ENCODE data around the gene PDE5A. TPM values are rescaled to one million over a fixed set of nuclear protein-coding genes. Genes with fewer than 3 reads are reported as not detected.

Gene PDE5A
- total and polyA plus RNA-seq, 2 donors (not counting 1 experiment from before 2014, with no cell fraction given) = 0.49 to 1.4 TPM

DNA sequence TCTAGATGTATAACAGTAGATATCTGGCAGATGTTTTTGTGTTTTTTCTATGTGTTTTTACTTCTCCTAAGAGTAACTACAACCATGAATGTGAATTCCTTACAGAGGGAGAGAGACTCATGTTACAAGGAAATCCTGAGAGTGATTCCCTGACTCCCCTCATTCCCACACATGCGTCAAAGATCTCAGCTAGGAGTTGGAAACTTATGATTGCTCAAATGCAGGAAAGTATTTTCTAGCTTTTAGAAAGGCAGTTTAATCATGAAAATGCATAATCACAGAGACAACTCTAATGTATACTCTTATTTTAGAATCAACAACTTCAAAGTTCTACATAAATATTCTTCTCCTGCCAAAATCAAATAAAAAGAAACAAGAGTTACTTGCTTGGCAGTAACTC is 121.8 kb downstream of the PDE5A start:
- CTCF ChIA-PET = no interaction called here
- DNase-seq (no peak), ATAC-seq (ENCODE audit: low read depth) (no peak)
- no peak for TF ChIP-seq EZH2 (IDR thresholded peaks at IDR 0.05; ENCODE audit: borderline replicate concordance, insufficient read depth, low read depth, low read length, poor library complexity, severe bottlenecking)
- TF ChIP-seq, protein P1, sequence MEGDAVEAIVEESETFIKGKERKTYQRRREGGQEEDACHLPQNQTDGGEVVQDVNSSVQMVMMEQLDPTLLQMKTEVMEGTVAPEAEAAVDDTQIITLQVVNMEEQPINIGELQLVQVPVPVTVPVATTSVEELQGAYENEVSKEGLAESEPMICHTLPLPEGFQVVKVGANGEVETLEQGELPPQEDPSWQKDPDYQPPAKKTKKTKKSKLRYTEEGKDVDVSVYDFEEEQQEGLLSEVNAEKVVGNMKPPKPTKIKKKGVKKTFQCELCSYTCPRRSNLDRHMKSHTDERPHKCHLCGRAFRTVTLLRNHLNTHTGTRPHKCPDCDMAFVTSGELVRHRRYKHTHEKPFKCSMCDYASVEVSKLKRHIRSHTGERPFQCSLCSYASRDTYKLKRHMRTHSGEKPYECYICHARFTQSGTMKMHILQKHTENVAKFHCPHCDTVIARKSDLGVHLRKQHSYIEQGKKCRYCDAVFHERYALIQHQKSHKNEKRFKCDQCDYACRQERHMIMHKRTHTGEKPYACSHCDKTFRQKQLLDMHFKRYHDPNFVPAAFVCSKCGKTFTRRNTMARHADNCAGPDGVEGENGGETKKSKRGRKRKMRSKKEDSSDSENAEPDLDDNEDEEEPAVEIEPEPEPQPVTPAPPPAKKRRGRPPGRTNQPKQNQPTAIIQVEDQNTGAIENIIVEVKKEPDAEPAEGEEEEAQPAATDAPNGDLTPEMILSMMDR (IDR thresholded peaks at IDR 0.05) = no peak
- no peaks in the 10 kb centered on the region for H4K20me1 ChIP-seq (ENCODE audit: control insufficient read depth, insufficient read depth, low read length, poor library complexity, severe bottlenecking)
- Mint-ChIP-seq H3K27me3 (no peaks in the 10 kb centered on the region), H3K9me3 (ENCODE audit: insufficient read depth) (no peaks in the 10 kb centered on the region), H3K4me1 (no peaks in the 10 kb centered on the region), H3K27ac (no peak overlapping the region), H3K4me3 (no peak overlapping the region)
- no peak overlapping the region for H2AFZ ChIP-seq (ENCODE audit: insufficient read depth, low read depth, low read length, poor library complexity, severe bottlenecking)
- no peak overlapping the region for H3K27ac ChIP-seq (ENCODE audit: low read length in 2 of 2)
- H3K4me2 ChIP-seq (replicated peaks; ENCODE audit: low read depth, low read length, poor library complexity, severe bottlenecking) = no peak overlapping the region
- H3K4me3 ChIP-seq (ENCODE audit: control extremely low read depth in 1 of 5, extremely low read depth in 1 of 5, insufficient read depth in 1 of 5, low read depth in 2 of 5, low read length in 4 of 5) = no peak overlapping the region
- POLR2A ChIA-PET = no interaction called here
- no CpG with 5 or more reads among the region's 1 CpG for WGBS (ENCODE audit: insufficient coverage)
- H3K79me2 ChIP-seq (ENCODE audit: control insufficient read depth, insufficient read depth, low read length) = no peaks in the 10 kb centered on the region
- H3K27me3 ChIP-seq (replicated peaks in 1 of 4; ENCODE audit: control extremely low read depth in 1 of 4, control insufficient read depth in 3 of 4, insufficient read depth in 4 of 4, low read length in 3 of 4) = no peaks in the 10 kb centered on the region
- H3K9me3 ChIP-seq (ENCODE audit: control extremely low read depth in 1 of 3, control insufficient read depth in 2 of 3, insufficient read depth in 1 of 3, low read length in 2 of 3) = no peaks in the 10 kb centered on the region
- H3K9ac ChIP-seq (ENCODE audit: low read length) = no peak overlapping the region
- H3K4me1 ChIP-seq (ENCODE audit: control insufficient read depth in 2 of 2, insufficient read depth in 2 of 2, low read length in 2 of 2) = no peaks in the 10 kb centered on the region
- intact Hi-C loops (cut with micrococcal nuclease) = no loop called here
- peaks cover 0 to 2% of the 10 kb centered on the region in 2 experiments for H3K36me3 ChIP-seq (replicated peaks in 1 of 2; ENCODE audit: control extremely low read depth in 1 of 2, control insufficient read depth in 1 of 2, extremely low read depth in 1 of 2, insufficient read depth in 2 of 2, low read length in 1 of 2)

DNA sequence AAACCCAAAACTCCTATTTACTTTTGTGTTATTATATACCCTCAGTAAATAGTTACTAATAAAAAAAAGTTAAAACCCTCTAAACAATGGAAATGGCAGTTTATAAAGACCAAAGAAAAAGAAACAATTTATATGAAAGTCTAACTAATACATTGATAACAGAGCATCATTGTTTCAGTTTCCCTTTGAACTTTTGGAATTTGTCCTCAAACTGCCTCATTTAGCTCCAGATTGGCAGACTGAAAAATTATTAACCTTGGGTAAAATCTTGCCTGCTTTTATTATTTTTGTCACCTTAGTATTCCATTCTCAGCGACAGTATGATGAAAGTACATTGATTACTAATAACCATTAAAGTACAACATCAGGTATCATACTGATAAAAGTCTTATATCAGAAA is 124.0 kb downstream of the PDE5A start:
- H3K4me3 Mint-ChIP-seq = no peak overlapping the region
- H3K27ac ChIP-seq (ENCODE audit: low read length in 2 of 2) = no peak overlapping the region
- H4K20me1 ChIP-seq (ENCODE audit: control insufficient read depth, insufficient read depth, low read length, poor library complexity, severe bottlenecking) = no peaks in the 10 kb centered on the region
- no peak overlapping the region for H3K4me2 ChIP-seq (replicated peaks; ENCODE audit: low read depth, low read length, poor library complexity, severe bottlenecking)
- no peaks in the 10 kb centered on the region for H3K27me3 ChIP-seq (replicated peaks in 1 of 4; ENCODE audit: control extremely low read depth in 1 of 4, control insufficient read depth in 3 of 4, insufficient read depth in 4 of 4, low read length in 3 of 4)
- intact Hi-C loops (cut with micrococcal nuclease) = no loop called here
- no peak overlapping the region for H3K4me3 ChIP-seq (ENCODE audit: control extremely low read depth in 1 of 5, extremely low read depth in 1 of 5, insufficient read depth in 1 of 5, low read depth in 2 of 5, low read length in 4 of 5)
- TF ChIP-seq EZH2 (IDR thresholded peaks at IDR 0.05; ENCODE audit: borderline replicate concordance, insufficient read depth, low read depth, low read length, poor library complexity, severe bottlenecking) = no peak
- H3K9ac ChIP-seq (ENCODE audit: low read length) = no peak overlapping the region
- no peaks in the 10 kb centered on the region for H3K4me1 Mint-ChIP-seq
- no CpG with 5 or more reads among the region's 1 CpG for WGBS (ENCODE audit: insufficient coverage)
- POLR2A ChIA-PET = no interaction called here
- H2AFZ ChIP-seq (ENCODE audit: insufficient read depth, low read depth, low read length, poor library complexity, severe bottlenecking) = no peak overlapping the region
- H3K9me3 ChIP-seq (ENCODE audit: control extremely low read depth in 1 of 3, control insufficient read depth in 2 of 3, insufficient read depth in 1 of 3, low read length in 2 of 3) = no peaks in the 10 kb centered on the region
- H3K36me3 ChIP-seq (replicated peaks in 1 of 2; ENCODE audit: control extremely low read depth in 1 of 2, control insufficient read depth in 1 of 2, extremely low read depth in 1 of 2, insufficient read depth in 2 of 2, low read length in 1 of 2) = peaks cover under 1 to 4% of the 10 kb centered on the region in 2 experiments
- H3K27me3 Mint-ChIP-seq = no peaks in the 10 kb centered on the region
- DNase-seq = no peak
- CTCF ChIA-PET = no interaction called here
- no peaks in the 10 kb centered on the region for H3K4me1 ChIP-seq (ENCODE audit: control insufficient read depth in 2 of 2, insufficient read depth in 2 of 2, low read length in 2 of 2)
- no peak for ATAC-seq (ENCODE audit: low read depth)
- no peaks in the 10 kb centered on the region for H3K79me2 ChIP-seq (ENCODE audit: control insufficient read depth, insufficient read depth, low read length)
- H3K27ac Mint-ChIP-seq = no peak overlapping the region
- no peaks in the 10 kb centered on the region for H3K9me3 Mint-ChIP-seq (ENCODE audit: insufficient read depth)
